HCT116 (cell line): ENCODE measurements around the gene NKG7. TPM values are rescaled to one million over a fixed set of nuclear protein-coding genes. Genes with fewer than 3 reads are reported as not detected.

ENCODE experiments used
- ATAC-seq: fragments of 200-7000 bp; cut with Tn5 transposase; 2 replicates; pipeline ENCODE4 v1.9.1; 2020; ENCODE audit warnings: mild to moderate bottlenecking, moderate library complexity
- BruUV-seq: library from RNA; stranded (reverse); fragments of 400-500 nt; replicated peaks from 2 replicates; lab custom pipeline; 2021; lab: Mats Ljungman, UMichigan
- CTCF ChIA-PET: fragments of 300-600 bp; sonication (Branson Sonifier 250); formaldehyde crosslinking; loops from one replicate; lab custom pipeline; 2021; ENCODE audit warnings: antibody characterized with exemption; lab: Charles Lee
- POLR2A ChIA-PET: fragments of 300-600, 350-600 bp; sonication (Branson Sonifier 250); formaldehyde crosslinking; loops from one replicate; lab custom pipeline; 2021; ENCODE audit warnings: antibody characterized with exemption; lab: Charles Lee
- RAD21 ChIA-PET, 2 experiments: fragments of 300-600 bp; sonication (Branson Sonifier 250); formaldehyde crosslinking; loops; one replicate each; lab custom pipeline; 2023; ENCODE audit warnings: low total read pairs in 2 of 2; ENCODE audit not compliant: uncharacterized antibody in 2 of 2, unreplicated experiment in 2 of 2, low non-redundant PET in 1 of 2; lab: Charles Lee
- DNase-seq: peaks from one replicate; pipeline ENCODE4 v3.0.0-alpha.2; 2010; ENCODE audit warnings: low read depth, low spot score
- H2AFZ ChIP-seq: fragments of 200-600 bp; shearing (Covaris generic), sonication (generic); 2 replicates; pipeline ENCODE4 v1.6.1; 2017; ENCODE audit warnings: low read depth, mixed run types, mixed read lengths, antibody characterized with exemption, low read length; ENCODE audit not compliant: poor library complexity, severe bottlenecking
- H3K27ac ChIP-seq: 2 replicates; pipeline ENCODE4 v1.5.1; 2012; ENCODE audit warnings: low read depth, low read length
- H3K27me3 ChIP-seq: fragments of 200-600 bp; sonication (generic); 2 replicates; pipeline ENCODE4 v1.6.1; 2016; ENCODE audit warnings: mixed run types, low read length, mixed read lengths; ENCODE audit not compliant: insufficient read depth
- H3K36me3 ChIP-seq, 2 experiments: fragments of 200-500 bp in 1 of 2; fragments of 200-600 bp in 1 of 2; sonication (Bioruptor generic) in 1 of 2; sonication (generic) in 1 of 2; 2 replicates each; pipeline versions ENCODE4 v1.5.1 to v1.6.1; 2014 to 2016; ENCODE audit warnings: low read length in 2 of 2, inconsistent platforms in 1 of 2, mixed read lengths in 1 of 2, mixed run types in 1 of 2; ENCODE audit not compliant: insufficient read depth in 2 of 2, control insufficient read depth in 1 of 2
- H3K4me1 ChIP-seq, 2 experiments: fragments of 200-600 bp in 1 of 2; sonication (generic) in 1 of 2; 2 replicates each; pipeline versions ENCODE4 v1.5.1 to v1.6.1; 2012 to 2017; ENCODE audit warnings: low read length in 2 of 2, inconsistent platforms in 1 of 2, mild to moderate bottlenecking in 1 of 2, mixed read lengths in 1 of 2, mixed run types in 1 of 2, moderate library complexity in 1 of 2; ENCODE audit not compliant: insufficient read depth in 2 of 2, control insufficient read depth in 1 of 2
- H3K4me2 ChIP-seq: fragments of 200-600 bp; sonication (generic); 2 replicates; pipeline ENCODE4 v1.6.1; 2017; ENCODE audit warnings: mixed run types, low read length, mixed read lengths
- H3K4me3 ChIP-seq, 2 experiments: fragments of 200-600 bp in 1 of 2; sonication (generic) in 1 of 2; replicated peaks in 1 of 2; 2 replicates each; pipeline ENCODE4 v1.5.1; 2011 to 2016; ENCODE audit warnings: low read length in 2 of 2, control low read depth in 1 of 2, low read depth in 1 of 2, mild to moderate bottlenecking in 1 of 2, mixed read lengths in 1 of 2, mixed run types in 1 of 2
- H3K79me2 ChIP-seq: fragments of 200-600 bp; sonication (generic); 2 replicates; pipeline ENCODE4 v1.6.1; 2017; ENCODE audit warnings: mild to moderate bottlenecking, mixed run types, low read length, moderate library complexity, mixed read lengths; ENCODE audit not compliant: insufficient read depth
- H3K9ac ChIP-seq: fragments of 200-600 bp; sonication (generic); 2 replicates; pipeline ENCODE4 v1.6.1; 2016; ENCODE audit warnings: low read length, mixed read lengths
- H3K9me2 ChIP-seq: fragments of 200-600 bp; sonication (generic), shearing (Covaris generic); 2 replicates; pipeline ENCODE4 v1.6.1; 2017; ENCODE audit warnings: mixed run types, mild to moderate bottlenecking, moderate library complexity; ENCODE audit not compliant: insufficient read depth
- H3K9me3 ChIP-seq, 2 experiments: fragments of 200-500 bp in 1 of 2; fragments of 200-600 bp in 1 of 2; sonication (Bioruptor generic) in 1 of 2; sonication (generic) in 1 of 2; 2 replicates each; pipeline ENCODE4 v1.6.1; 2014 to 2017; ENCODE audit warnings: low read length in 2 of 2, mixed read lengths in 2 of 2, inconsistent platforms in 1 of 2, low read depth in 1 of 2, mild to moderate bottlenecking in 1 of 2, mixed run types in 1 of 2, moderate library complexity in 1 of 2; ENCODE audit not compliant: control insufficient read depth in 1 of 2, insufficient read depth in 1 of 2
- H4K20me1 ChIP-seq: fragments of 200-600 bp; sonication (generic), shearing (Covaris generic); 2 replicates; pipeline ENCODE4 v1.6.1; 2017; ENCODE audit warnings: mixed run types, mild to moderate bottlenecking, moderate library complexity; ENCODE audit not compliant: insufficient read depth
- ATF3 ChIP-seq: IDR thresholded peaks from 2 replicates; pipeline ENCODE4 v1.6.1; 2012
- CBX3 ChIP-seq: IDR thresholded peaks from 2 replicates; pipeline ENCODE4 v1.6.1; 2012; ENCODE audit warnings: low read depth
- CEBPB ChIP-seq: IDR thresholded peaks from 2 replicates; pipeline ENCODE4 v1.6.1; 2012; ENCODE audit warnings: low read depth
- EGR1 ChIP-seq: IDR thresholded peaks from 2 replicates; pipeline ENCODE4 v1.6.1; 2012; ENCODE audit warnings: low read depth
- ELF1 ChIP-seq: IDR thresholded peaks from 2 replicates; pipeline ENCODE4 v1.6.1; 2012; ENCODE audit warnings: low read depth, borderline replicate concordance
- EZH2 ChIP-seq: fragments of 200-600 bp; sonication (generic); IDR thresholded peaks from 2 replicates; pipeline ENCODE4 v1.6.1; 2017; ENCODE audit warnings: antibody characterized with exemption, mixed run types
- EZH2phosphoT487 ChIP-seq: fragments of 200-600 bp; IDR thresholded peaks from 2 replicates; pipeline ENCODE4 v1.6.1; 2018; ENCODE audit warnings: antibody characterized with exemption, borderline replicate concordance
- FOSL1 ChIP-seq: IDR thresholded peaks from 2 replicates; pipeline ENCODE4 v1.6.1; 2012; ENCODE audit warnings: low read depth
- JUND ChIP-seq: IDR thresholded peaks from 2 replicates; pipeline ENCODE4 v1.6.1; 2012
- POLR2A ChIP-seq: IDR thresholded peaks from 2 replicates; pipeline ENCODE4 v1.7.0; 2011; ENCODE audit warnings: borderline replicate concordance; ENCODE audit not compliant: insufficient read depth, insufficient read length; ENCODE audit errors: extremely low read depth
- POLR2AphosphoS5 ChIP-seq: IDR thresholded peaks from 2 replicates; pipeline ENCODE4 v1.6.1; 2011; ENCODE audit warnings: mild to moderate bottlenecking, low read depth, low read length, moderate library complexity
- RAD21 ChIP-seq: IDR thresholded peaks from 2 replicates; pipeline ENCODE4 v1.6.1; 2012; ENCODE audit warnings: low read depth, mild to moderate bottlenecking
- SIN3A ChIP-seq: IDR thresholded peaks from 2 replicates; pipeline ENCODE4 v1.6.1; 2012; ENCODE audit warnings: low read depth
- SP1 ChIP-seq: IDR thresholded peaks from 2 replicates; pipeline ENCODE4 v1.6.1; 2012; ENCODE audit warnings: low read depth
- SRF ChIP-seq: IDR thresholded peaks from 2 replicates; pipeline ENCODE4 v1.6.1; 2012; ENCODE audit warnings: low read depth
- TCF7L2 ChIP-seq: IDR thresholded peaks from 2 replicates; pipeline ENCODE4 v1.7.0; 2011; ENCODE audit warnings: borderline replicate concordance, inconsistent platforms; ENCODE audit not compliant: insufficient read depth, insufficient read length; ENCODE audit errors: extremely low read depth
- YY1 ChIP-seq: IDR thresholded peaks from 2 replicates; pipeline ENCODE4 v1.6.1; 2011; ENCODE audit warnings: low read length, low read depth, moderate library complexity, mild to moderate bottlenecking; ENCODE audit not compliant: insufficient replicate concordance; ENCODE audit errors: extremely low read depth
- ZBTB33 ChIP-seq: IDR thresholded peaks from 2 replicates; pipeline ENCODE4 v1.6.1; 2011; ENCODE audit warnings: mild to moderate bottlenecking, low read length, moderate library complexity; ENCODE audit not compliant: insufficient replicate concordance; ENCODE audit errors: extremely low read depth
- ZFX ChIP-seq: fragments of 450-650 bp; IDR thresholded peaks from 2 replicates; pipeline ENCODE4 v1.6.1; 2017
- ZNF274 ChIP-seq: fragments of 200-500 bp; sonication (Bioruptor generic); IDR thresholded peaks from 2 replicates; pipeline ENCODE4 v1.6.1; 2014; ENCODE audit warnings: mild to moderate bottlenecking, low read depth, low read length, inconsistent platforms
- intact Hi-C: fragments of 100-400 bp; cut with micrococcal nuclease; formaldehyde crosslinking; loops from 2 replicates; pipeline ENCODE4 v1.10.0; 2022
- total RNA-seq: library from RNA; stranded (reverse); gene quantifications from one replicate; pipeline ENCODE4 v1.2.1, GENCODE V29; 2021; ENCODE audit not compliant: unreplicated experiment
- TF ChIP-seq, protein P1 (sequence below), 3 experiments: fragments of 200-600 bp in 1 of 3; sonication (generic) in 1 of 3; IDR thresholded peaks in 2 of 3; conservative IDR thresholded peaks in 1 of 3; 2 replicates each; pipeline ENCODE4 v1.5.1; 2012 to 2017; ENCODE audit warnings: low read depth in 2 of 3, low read length in 2 of 3, antibody characterized with exemption in 1 of 3, borderline replicate concordance in 1 of 3, control low read depth in 1 of 3, mild to moderate bottlenecking in 1 of 3, mixed read lengths in 1 of 3, mixed run types in 1 of 3, moderate library complexity in 1 of 3; ENCODE audit not compliant: insufficient read depth in 1 of 3
- TF ChIP-seq, protein P2 (sequence below): IDR thresholded peaks from 2 replicates; pipeline ENCODE4 v1.6.1; 2012

Gene NKG7
- total RNA-seq, 1 experiment from 2014 or later = not detected

DNA sequence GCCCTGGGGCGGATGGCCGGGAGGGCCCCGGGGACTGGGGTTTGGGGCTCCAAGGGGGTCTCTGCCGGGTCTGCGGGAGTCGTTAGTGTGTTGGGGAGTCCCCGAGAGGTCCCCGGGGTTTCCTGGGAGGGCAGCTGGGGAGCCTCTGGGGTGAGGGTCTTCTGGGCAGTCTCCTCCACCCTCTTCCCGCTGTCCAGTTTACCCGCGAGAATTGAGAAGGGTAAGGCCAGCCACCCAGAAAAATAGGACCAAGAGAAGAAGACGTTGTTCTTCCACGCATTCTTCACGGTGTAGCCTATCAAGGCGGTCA, 5.2 kb downstream of the NKG7 start:
- Histone ChIP-seq H3K4me2 (peak overlapping the region; percentile 88), H3K36me3 (no peaks in the 10 kb centered on the region), H3K9me3 (no peaks in the 10 kb centered on the region), H3K79me2 (peaks cover 40% of the 10 kb centered on the region), H4K20me1 (no peaks in the 10 kb centered on the region), H3K27me3 (no peaks in the 10 kb centered on the region), H3K4me1 (peaks cover 33 to 49% of the 10 kb centered on the region in 2 experiments), H3K9ac (peak overlapping the region; percentile 96), H2AFZ (no peak overlapping the region), H3K27ac (peak overlapping the region; percentile 84), H3K4me3 (peak overlapping the region; percentile 78 to 94), H3K9me2 (no peaks in the 10 kb centered on the region)
- ChIA-PET RAD21 (interaction anchor here in 1 of 2 experiments (1.0 kb wide), 1 partner anchor 27 kb away, joined by 4 read pairs; no protein-coding TSS in a partner anchor), POLR2A (interaction anchor here (0.7 to 1.5 kb wide), 6 partner anchors 8 to 28 kb away, joined by 3 to 12 read pairs (median 5); partner anchors contain the start of gene VSIG10L), CTCF (interaction anchor here (0.6 to 1.1 kb wide), 4 partner anchors 27 to 410 kb away, joined by 3 to 12 read pairs (median 3); no protein-coding TSS in a partner anchor)
- no TSS peak for BruUV-seq
- no peak for DNase-seq
- intact Hi-C loops = loop anchor here (1.0 kb wide), 2 partner anchors 27 to 28 kb away; no protein-coding TSS in a partner anchor
- no peak for ATAC-seq
- TF ChIP-seq JUND (no peak), FOSL1 (no peak), EZH2phosphoT487 (no peak), YY1 (no peak), CBX3 (no peak), EZH2 (no peak), POLR2AphosphoS5 (peak; percentile 77), EGR1 (no peak), SIN3A (peak; percentile 71; the same call in 1 of the 2 replicates), CEBPB (no peak), ELF1 (no peak), ATF3 (no peak), SP1 (no peak), RAD21 (no peak), POLR2A (peak; percentile 26), ZFX (no peak), ZNF274 (no peak), ZBTB33 (no peak), SRF (no peak), TCF7L2 (no peak)
- TF ChIP-seq, protein P1, sequence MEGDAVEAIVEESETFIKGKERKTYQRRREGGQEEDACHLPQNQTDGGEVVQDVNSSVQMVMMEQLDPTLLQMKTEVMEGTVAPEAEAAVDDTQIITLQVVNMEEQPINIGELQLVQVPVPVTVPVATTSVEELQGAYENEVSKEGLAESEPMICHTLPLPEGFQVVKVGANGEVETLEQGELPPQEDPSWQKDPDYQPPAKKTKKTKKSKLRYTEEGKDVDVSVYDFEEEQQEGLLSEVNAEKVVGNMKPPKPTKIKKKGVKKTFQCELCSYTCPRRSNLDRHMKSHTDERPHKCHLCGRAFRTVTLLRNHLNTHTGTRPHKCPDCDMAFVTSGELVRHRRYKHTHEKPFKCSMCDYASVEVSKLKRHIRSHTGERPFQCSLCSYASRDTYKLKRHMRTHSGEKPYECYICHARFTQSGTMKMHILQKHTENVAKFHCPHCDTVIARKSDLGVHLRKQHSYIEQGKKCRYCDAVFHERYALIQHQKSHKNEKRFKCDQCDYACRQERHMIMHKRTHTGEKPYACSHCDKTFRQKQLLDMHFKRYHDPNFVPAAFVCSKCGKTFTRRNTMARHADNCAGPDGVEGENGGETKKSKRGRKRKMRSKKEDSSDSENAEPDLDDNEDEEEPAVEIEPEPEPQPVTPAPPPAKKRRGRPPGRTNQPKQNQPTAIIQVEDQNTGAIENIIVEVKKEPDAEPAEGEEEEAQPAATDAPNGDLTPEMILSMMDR (IDR thresholded peaks at IDR 0.05 in 2 of 3, conservative IDR thresholded peaks at IDR 0.05 in 1 of 3; ENCODE audit: borderline replicate concordance in 1 of 3, insufficient read depth in 1 of 3, low read depth in 2 of 3, low read length in 2 of 3) = no peak
- TF ChIP-seq, protein P2, sequence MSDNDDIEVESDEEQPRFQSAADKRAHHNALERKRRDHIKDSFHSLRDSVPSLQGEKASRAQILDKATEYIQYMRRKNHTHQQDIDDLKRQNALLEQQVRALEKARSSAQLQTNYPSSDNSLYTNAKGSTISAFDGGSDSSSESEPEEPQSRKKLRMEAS = no peak
